Panc1 (cell line): ENCODE measurements around the gene MMD2.

Experiments
- POLR2AphosphoS5 ChIP-seq: IDR thresholded peaks from 2 replicates; pipeline ENCODE4 v1.6.1; 2012; ENCODE audit warnings: mild to moderate bottlenecking, low read depth, low read length, moderate library complexity
- SIN3A ChIP-seq: IDR thresholded peaks from 2 replicates; pipeline ENCODE4 v1.6.1; 2012; ENCODE audit warnings: low read depth, mild to moderate bottlenecking, low read length, moderate library complexity, borderline replicate concordance; ENCODE audit not compliant: insufficient read depth
- TF ChIP-seq, protein P1 (sequence below): fragments of 450-650 bp; IDR thresholded peaks from 2 replicates; pipeline ENCODE4 v1.5.1; 2017; ENCODE audit warnings: mild to moderate bottlenecking
- TF ChIP-seq, protein P2 (sequence below), 2 experiments: IDR thresholded peaks; 2 replicates each; pipeline ENCODE4 v1.6.1; 2011 to 2012; ENCODE audit warnings: low read depth in 2 of 2, control low read depth in 1 of 2, low read length in 1 of 2, mild to moderate bottlenecking in 1 of 2, moderate library complexity in 1 of 2; ENCODE audit not compliant: insufficient read depth in 1 of 2

DNA sequence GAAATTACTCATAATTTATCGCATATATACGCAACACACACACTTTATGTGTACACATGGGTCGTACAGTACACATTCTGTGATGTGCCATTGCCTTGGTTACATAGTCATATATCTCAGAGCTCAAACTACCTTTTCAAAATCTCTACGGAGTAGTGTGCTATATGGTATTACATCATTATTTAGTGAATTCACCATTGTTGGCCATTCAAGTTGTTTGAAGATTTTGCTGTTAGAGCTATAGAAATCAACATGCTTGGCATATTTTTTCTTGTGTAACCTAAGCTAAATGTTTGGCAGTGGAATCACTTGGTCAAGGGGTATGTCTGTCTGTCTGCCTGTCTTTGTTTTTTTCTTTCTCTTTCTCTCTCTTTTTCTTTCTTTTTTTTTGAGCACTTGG lies 42.0 kb upstream of the MMD2 start:
- TF ChIP-seq POLR2AphosphoS5, result no peak
- TF ChIP-seq, protein P1, sequence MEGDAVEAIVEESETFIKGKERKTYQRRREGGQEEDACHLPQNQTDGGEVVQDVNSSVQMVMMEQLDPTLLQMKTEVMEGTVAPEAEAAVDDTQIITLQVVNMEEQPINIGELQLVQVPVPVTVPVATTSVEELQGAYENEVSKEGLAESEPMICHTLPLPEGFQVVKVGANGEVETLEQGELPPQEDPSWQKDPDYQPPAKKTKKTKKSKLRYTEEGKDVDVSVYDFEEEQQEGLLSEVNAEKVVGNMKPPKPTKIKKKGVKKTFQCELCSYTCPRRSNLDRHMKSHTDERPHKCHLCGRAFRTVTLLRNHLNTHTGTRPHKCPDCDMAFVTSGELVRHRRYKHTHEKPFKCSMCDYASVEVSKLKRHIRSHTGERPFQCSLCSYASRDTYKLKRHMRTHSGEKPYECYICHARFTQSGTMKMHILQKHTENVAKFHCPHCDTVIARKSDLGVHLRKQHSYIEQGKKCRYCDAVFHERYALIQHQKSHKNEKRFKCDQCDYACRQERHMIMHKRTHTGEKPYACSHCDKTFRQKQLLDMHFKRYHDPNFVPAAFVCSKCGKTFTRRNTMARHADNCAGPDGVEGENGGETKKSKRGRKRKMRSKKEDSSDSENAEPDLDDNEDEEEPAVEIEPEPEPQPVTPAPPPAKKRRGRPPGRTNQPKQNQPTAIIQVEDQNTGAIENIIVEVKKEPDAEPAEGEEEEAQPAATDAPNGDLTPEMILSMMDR, result no peak
- TF ChIP-seq, protein P2, sequence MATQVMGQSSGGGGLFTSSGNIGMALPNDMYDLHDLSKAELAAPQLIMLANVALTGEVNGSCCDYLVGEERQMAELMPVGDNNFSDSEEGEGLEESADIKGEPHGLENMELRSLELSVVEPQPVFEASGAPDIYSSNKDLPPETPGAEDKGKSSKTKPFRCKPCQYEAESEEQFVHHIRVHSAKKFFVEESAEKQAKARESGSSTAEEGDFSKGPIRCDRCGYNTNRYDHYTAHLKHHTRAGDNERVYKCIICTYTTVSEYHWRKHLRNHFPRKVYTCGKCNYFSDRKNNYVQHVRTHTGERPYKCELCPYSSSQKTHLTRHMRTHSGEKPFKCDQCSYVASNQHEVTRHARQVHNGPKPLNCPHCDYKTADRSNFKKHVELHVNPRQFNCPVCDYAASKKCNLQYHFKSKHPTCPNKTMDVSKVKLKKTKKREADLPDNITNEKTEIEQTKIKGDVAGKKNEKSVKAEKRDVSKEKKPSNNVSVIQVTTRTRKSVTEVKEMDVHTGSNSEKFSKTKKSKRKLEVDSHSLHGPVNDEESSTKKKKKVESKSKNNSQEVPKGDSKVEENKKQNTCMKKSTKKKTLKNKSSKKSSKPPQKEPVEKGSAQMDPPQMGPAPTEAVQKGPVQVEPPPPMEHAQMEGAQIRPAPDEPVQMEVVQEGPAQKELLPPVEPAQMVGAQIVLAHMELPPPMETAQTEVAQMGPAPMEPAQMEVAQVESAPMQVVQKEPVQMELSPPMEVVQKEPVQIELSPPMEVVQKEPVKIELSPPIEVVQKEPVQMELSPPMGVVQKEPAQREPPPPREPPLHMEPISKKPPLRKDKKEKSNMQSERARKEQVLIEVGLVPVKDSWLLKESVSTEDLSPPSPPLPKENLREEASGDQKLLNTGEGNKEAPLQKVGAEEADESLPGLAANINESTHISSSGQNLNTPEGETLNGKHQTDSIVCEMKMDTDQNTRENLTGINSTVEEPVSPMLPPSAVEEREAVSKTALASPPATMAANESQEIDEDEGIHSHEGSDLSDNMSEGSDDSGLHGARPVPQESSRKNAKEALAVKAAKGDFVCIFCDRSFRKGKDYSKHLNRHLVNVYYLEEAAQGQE (IDR thresholded peaks at IDR 0.05; ENCODE audit: insufficient read depth in 1 of 2, low read depth in 2 of 2, low read length in 1 of 2), result no peak
- no peak for TF ChIP-seq SIN3A
